ENCODE measurements around the gene MCF2L.

Gene MCF2L

GRCh38 chr13:113084943-113085540 lies 116.0 kb downstream of the MCF2L start:
- no peaks in the 10 kb centered on the region for H4K20me1 ChIP-seq (ENCODE audit: low read depth, low read length)
- no peaks in the 10 kb centered on the region for H3F3A ChIP-seq (ENCODE audit: insufficient read depth)
- TF ChIP-seq CTCF (IDR thresholded peaks at IDR 0.05; ENCODE audit: insufficient read depth, low read length, poor library complexity, severe bottlenecking), result no peak
- TF ChIP-seq EZH2phosphoT487 (conservative IDR thresholded peaks at IDR 0.05; ENCODE audit: low read length), result no peak
- H3K4me2 ChIP-seq (ENCODE audit: low read depth, low read length, poor library complexity, severe bottlenecking), result no peak overlapping the region
- peaks cover 6% of the 10 kb centered on the region; the same call in 1 of the 2 replicates for H3K9me3 ChIP-seq (ENCODE audit: insufficient read depth, low read length)
- H3K9ac ChIP-seq (ENCODE audit: low read length), result no peak overlapping the region
- no peaks in the 10 kb centered on the region for H3K36me3 ChIP-seq (ENCODE audit: low read length)
- H3K27ac ChIP-seq (ENCODE audit: low read depth, low read length), result no peak overlapping the region
- no peaks in the 10 kb centered on the region for H3K27me3 ChIP-seq (ENCODE audit: low read length)
- no peak overlapping the region for H3K4me3 ChIP-seq (ENCODE audit: insufficient read depth, low read length, poor library complexity, severe bottlenecking)
- H3K79me2 ChIP-seq (ENCODE audit: insufficient read depth, low read length), result no peaks in the 10 kb centered on the region
- H3K9me2 ChIP-seq (replicated peaks; ENCODE audit: insufficient read depth, low read length), result no peaks in the 10 kb centered on the region
- no peak overlapping the region for H2AFZ ChIP-seq (ENCODE audit: low read depth, low read length, severe bottlenecking)

- Histone ChIP-seq H3K9me3 (ENCODE audit: insufficient read depth, low read length) (peaks cover 6% of the 10 kb centered on the region; the same call in 1 of the 2 replicates), H3K9ac (ENCODE audit: low read length) (no peak overlapping the region), H3K27me3 (ENCODE audit: low read length) (no peaks in the 10 kb centered on the region), H3K4me2 (ENCODE audit: low read depth, low read length, poor library complexity, severe bottlenecking) (no peak overlapping the region), H3K79me2 (ENCODE audit: insufficient read depth, low read length) (no peaks in the 10 kb centered on the region), H2AFZ (ENCODE audit: low read depth, low read length, severe bottlenecking) (no peak overlapping the region), H3K27ac (ENCODE audit: low read depth, low read length) (no peak overlapping the region), H3K4me3 (ENCODE audit: insufficient read depth, low read length, poor library complexity, severe bottlenecking) (no peak overlapping the region), H4K20me1 (ENCODE audit: low read depth, low read length) (no peaks in the 10 kb centered on the region), H3K9me2 (replicated peaks; ENCODE audit: insufficient read depth, low read length) (no peaks in the 10 kb centered on the region), H3K36me3 (ENCODE audit: low read length) (no peaks in the 10 kb centered on the region), H3F3A (ENCODE audit: insufficient read depth) (no peaks in the 10 kb centered on the region)
- TF ChIP-seq CTCF (IDR thresholded peaks at IDR 0.05; ENCODE audit: insufficient read depth, low read length, poor library complexity, severe bottlenecking), result no peak
These were observed 117.2 kb downstream of the MCF2L start for GRCh38 chr13:113086031-113086750.

GRCh38 chr13:113086991-113087922 lies 118.2 kb downstream of the MCF2L start:
- no peaks in the 10 kb centered on the region for H3F3A ChIP-seq (ENCODE audit: insufficient read depth)
- H2AFZ ChIP-seq (ENCODE audit: low read depth, low read length, severe bottlenecking), result no peak overlapping the region
- no peaks in the 10 kb centered on the region for H4K20me1 ChIP-seq (ENCODE audit: low read depth, low read length)
- TF ChIP-seq CTCF (IDR thresholded peaks at IDR 0.05; ENCODE audit: insufficient read depth, low read length, poor library complexity, severe bottlenecking) (no peak), EZH2phosphoT487 (conservative IDR thresholded peaks at IDR 0.05; ENCODE audit: low read length) (no peak)
- H3K27ac ChIP-seq (ENCODE audit: low read depth, low read length), result no peak overlapping the region
- H3K27me3 ChIP-seq (ENCODE audit: low read length), result no peaks in the 10 kb centered on the region
- H3K36me3 ChIP-seq (ENCODE audit: low read length), result no peaks in the 10 kb centered on the region
- H3K9me2 ChIP-seq (replicated peaks; ENCODE audit: insufficient read depth, low read length), result no peaks in the 10 kb centered on the region
- H3K79me2 ChIP-seq (ENCODE audit: insufficient read depth, low read length), result no peaks in the 10 kb centered on the region
- peaks cover 6% of the 10 kb centered on the region; the same call in 1 of the 2 replicates for H3K9me3 ChIP-seq (ENCODE audit: insufficient read depth, low read length)
- H3K9ac ChIP-seq (ENCODE audit: low read length), result no peak overlapping the region
- H3K4me2 ChIP-seq (ENCODE audit: low read depth, low read length, poor library complexity, severe bottlenecking), result no peak overlapping the region
- no peak overlapping the region for H3K4me3 ChIP-seq (ENCODE audit: insufficient read depth, low read length, poor library complexity, severe bottlenecking)
